B cell (primary cell): ENCODE results near the gene TNNT1. TPM values are rescaled to one million over a fixed set of nuclear protein-coding genes. Genes with fewer than 3 reads are reported as not detected.

Experiments
- ATAC-seq: fragments of 200-7000 bp; cut with Tn5 transposase; one replicate; pipeline ENCODE4 v1.10.0; 2021; ENCODE audit warnings: low read depth, mild to moderate bottlenecking, moderate number of reproducible peaks, moderate library complexity
- CTCF ChIA-PET: fragments of 350-600 bp; sonication (Branson Sonifier 250); formaldehyde crosslinking; loops from one replicate; lab custom pipeline; 2021; ENCODE audit warnings: antibody characterized with exemption, inconsistent platforms; lab: Charles Lee
- POLR2A ChIA-PET: fragments of 350-600 bp; sonication (Branson Sonifier 250); formaldehyde crosslinking; loops from one replicate; lab custom pipeline; 2021; ENCODE audit warnings: antibody characterized with exemption; lab: Charles Lee
- DNase-seq: peaks from one replicate; pipeline ENCODE4 v3.0.0; 2013
- H2AFZ ChIP-seq: 2 replicates; pipeline ENCODE4 v1.6.1; 2012; ENCODE audit warnings: mild to moderate bottlenecking, low read depth, low read length; ENCODE audit not compliant: insufficient read depth, poor library complexity, severe bottlenecking
- H3K27ac ChIP-seq, 2 donors: 1 replicate in 1 of 2; 2 replicates in 1 of 2; pipeline ENCODE4 v1.5.1; 2012 to 2013; ENCODE audit warnings: low read length in 2 of 2, mild to moderate bottlenecking in 2 of 2, moderate library complexity in 1 of 2
- H3K27me3 ChIP-seq, 4 experiments: fragments of 200-600 bp in 1 of 4; sonication (generic) in 1 of 4; replicated peaks in 1 of 4; 1 replicate in 2 of 4; 2 replicates in 2 of 4; pipeline versions ENCODE4 v1.6.1 to v1.7.0; 2013 to 2016; ENCODE audit warnings: low read length in 3 of 4, mild to moderate bottlenecking in 2 of 4, mixed read lengths in 1 of 4, moderate library complexity in 1 of 4; ENCODE audit not compliant: insufficient read depth in 4 of 4, control insufficient read depth in 3 of 4; ENCODE audit errors: control extremely low read depth in 1 of 4
- H3K36me3 ChIP-seq, 2 experiments: replicated peaks in 1 of 2; 1 replicate in 1 of 2; 2 replicates in 1 of 2; pipeline versions ENCODE4 v1.6.1 to v1.7.1; 2013; ENCODE audit warnings: low read length in 1 of 2; ENCODE audit not compliant: insufficient read depth in 2 of 2, control insufficient read depth in 1 of 2; ENCODE audit errors: control extremely low read depth in 1 of 2, extremely low read depth in 1 of 2
- H3K4me1 ChIP-seq, 2 donors: fragments of 200-600 bp in 1 of 2; sonication (generic) in 1 of 2; 1 replicate in 1 of 2; 2 replicates in 1 of 2; pipeline versions ENCODE4 v1.5.1 to v1.6.1; 2013 to 2017; ENCODE audit warnings: low read length in 2 of 2; ENCODE audit not compliant: control insufficient read depth in 2 of 2, insufficient read depth in 2 of 2
- H3K4me2 ChIP-seq: replicated peaks from 2 replicates; pipeline ENCODE3; 2012; ENCODE audit warnings: mild to moderate bottlenecking, low read depth, low read length; ENCODE audit not compliant: poor library complexity, severe bottlenecking
- H3K4me3 ChIP-seq, 5 experiments: fragments of 200-600 bp in 1 of 5; sonication (generic) in 1 of 5; 1 replicate in 3 of 5; 2 replicates in 2 of 5; pipeline versions ENCODE4 v1.5.1 to v1.7.0; 2011 to 2016; ENCODE audit warnings: low read length in 4 of 5, mild to moderate bottlenecking in 4 of 5, low read depth in 2 of 5, control low read depth in 1 of 5, moderate library complexity in 1 of 5; ENCODE audit not compliant: insufficient read depth in 1 of 5; ENCODE audit errors: control extremely low read depth in 1 of 5, extremely low read depth in 1 of 5
- H3K79me2 ChIP-seq: fragments of 200-600 bp; sonication (generic); one replicate; pipeline ENCODE4 v1.6.0; 2016; ENCODE audit warnings: low read length; ENCODE audit not compliant: control insufficient read depth, insufficient read depth
- H3K9ac ChIP-seq: fragments of 200-600 bp; sonication (generic); 2 replicates; pipeline ENCODE4 v1.6.1; 2017; ENCODE audit warnings: mild to moderate bottlenecking, low read length, moderate library complexity
- H3K9me3 ChIP-seq, 3 donors: one replicate each; pipeline versions ENCODE4 v1.6.1 to v1.7.1; 2013; ENCODE audit warnings: low read length in 2 of 3; ENCODE audit not compliant: control insufficient read depth in 2 of 3, insufficient read depth in 1 of 3; ENCODE audit errors: control extremely low read depth in 1 of 3
- H4K20me1 ChIP-seq: 2 replicates; pipeline ENCODE4 v1.6.0; 2012; ENCODE audit warnings: mild to moderate bottlenecking, low read length; ENCODE audit not compliant: insufficient read depth, control insufficient read depth, poor library complexity, severe bottlenecking
- H3K27ac Mint-ChIP-seq: one replicate; pipeline ENCODE4 v1.8.0; 2021; ENCODE audit warnings: mixed read lengths
- H3K27me3 Mint-ChIP-seq: one replicate; pipeline ENCODE4 v1.8.0; 2021; ENCODE audit warnings: mixed read lengths
- H3K4me1 Mint-ChIP-seq: one replicate; pipeline ENCODE4 v1.8.0; 2021; ENCODE audit warnings: mixed read lengths
- H3K4me3 Mint-ChIP-seq: one replicate; pipeline ENCODE4 v1.8.0; 2021; ENCODE audit warnings: mixed read lengths
- H3K9me3 Mint-ChIP-seq: one replicate; pipeline ENCODE4 v1.8.0; 2022; ENCODE audit warnings: mixed read lengths; ENCODE audit not compliant: insufficient read depth
- CTCF ChIP-seq: fragments of 200-600 bp; IDR thresholded peaks from one replicate; pipeline ENCODE4 v1.8.0; 2022; ENCODE audit warnings: antibody characterized with exemption, mild to moderate bottlenecking
- EZH2 ChIP-seq: IDR thresholded peaks from 2 replicates; pipeline ENCODE4 v1.6.1; 2012; ENCODE audit warnings: borderline replicate concordance, low read depth, mild to moderate bottlenecking, moderate library complexity, low read length; ENCODE audit not compliant: insufficient read depth, poor library complexity, severe bottlenecking
- WGBS: methylation state at CpG from one replicate; pipeline ENCODE4 v1.1.5; 2013; ENCODE audit warnings: missing lambda C conversion rate; ENCODE audit not compliant: insufficient coverage; 5-methylcytosine and 5-hydroxymethylcytosine counted together
- intact Hi-C: fragments of 100-400 bp; cut with micrococcal nuclease; formaldehyde crosslinking; loops from one replicate; pipeline ENCODE4 v1.10.0; 2022
- polyA plus RNA-seq: library from polyadenylated mRNA; depleted of rRNA; stranded (reverse); fragments of >200 nt; gene quantifications from 2 replicates; pipeline ENCODE4 v1.2.3, GENCODE V29; 2012
- total RNA-seq, 2 donors: library from RNA; stranded (reverse); fragments of 120-200 nt in 1 of 2; gene quantifications; 1 replicate in 1 of 2; 2 replicates in 1 of 2; pipeline versions ENCODE4 v1.2.3 to v1.2.4, GENCODE V29; 2013 to 2022

TNNT1 gene
- total and polyA plus RNA-seq, 2 donors (not counting 1 experiment from before 2014, with no cell fraction given), result not detected

- no peak for TF ChIP-seq CTCF
- no peak for TF ChIP-seq EZH2
- intact Hi-C loops, result loop anchor here (10.0 kb wide), 3 partner anchors 109 to 999 kb away; partner anchors contain the start of genes PRPF31 and TFPT
- Histone ChIP-seq H3K36me3 (peaks cover 0 to 22% of the 10 kb centered on the region in 2 experiments), H3K9me3 (no peaks in the 10 kb centered on the region), H3K79me2 (peaks cover 46% of the 10 kb centered on the region), H3K27ac (peak overlapping the region in 1 of 2 donors; percentile 39), H4K20me1 (peaks cover 67% of the 10 kb centered on the region), H3K4me1 (peaks cover 12 to 43% of the 10 kb centered on the region in 2 donors), H3K4me3 (no peak overlapping the region), H3K9ac (no peak overlapping the region), H2AFZ (no peak overlapping the region), H3K27me3 (no peaks in the 10 kb centered on the region), H3K4me2 (peak overlapping the region; percentile 12)
- POLR2A ChIA-PET, result interaction anchor here (0.5 to 0.6 kb wide), 2 partner anchors 10 to 56 kb away, joined by 4 to 7 read pairs; no protein-coding TSS in a partner anchor
- Mint-ChIP-seq H3K4me1 (peaks cover 44% of the 10 kb centered on the region), H3K27me3 (no peaks in the 10 kb centered on the region), H3K4me3 (peak overlapping the region; percentile 10), H3K27ac (peak overlapping the region; percentile 53), H3K9me3 (no peaks in the 10 kb centered on the region)
- CTCF ChIA-PET, result no interaction called here
- no peak for DNase-seq
- 75% methylated on average over 10 of the region's 12 CpGs for WGBS
- no peak for ATAC-seq
Observed at GRCh38 chr19:55113570-55114039, 35.4 kb downstream of the TNNT1 start.

DNA sequence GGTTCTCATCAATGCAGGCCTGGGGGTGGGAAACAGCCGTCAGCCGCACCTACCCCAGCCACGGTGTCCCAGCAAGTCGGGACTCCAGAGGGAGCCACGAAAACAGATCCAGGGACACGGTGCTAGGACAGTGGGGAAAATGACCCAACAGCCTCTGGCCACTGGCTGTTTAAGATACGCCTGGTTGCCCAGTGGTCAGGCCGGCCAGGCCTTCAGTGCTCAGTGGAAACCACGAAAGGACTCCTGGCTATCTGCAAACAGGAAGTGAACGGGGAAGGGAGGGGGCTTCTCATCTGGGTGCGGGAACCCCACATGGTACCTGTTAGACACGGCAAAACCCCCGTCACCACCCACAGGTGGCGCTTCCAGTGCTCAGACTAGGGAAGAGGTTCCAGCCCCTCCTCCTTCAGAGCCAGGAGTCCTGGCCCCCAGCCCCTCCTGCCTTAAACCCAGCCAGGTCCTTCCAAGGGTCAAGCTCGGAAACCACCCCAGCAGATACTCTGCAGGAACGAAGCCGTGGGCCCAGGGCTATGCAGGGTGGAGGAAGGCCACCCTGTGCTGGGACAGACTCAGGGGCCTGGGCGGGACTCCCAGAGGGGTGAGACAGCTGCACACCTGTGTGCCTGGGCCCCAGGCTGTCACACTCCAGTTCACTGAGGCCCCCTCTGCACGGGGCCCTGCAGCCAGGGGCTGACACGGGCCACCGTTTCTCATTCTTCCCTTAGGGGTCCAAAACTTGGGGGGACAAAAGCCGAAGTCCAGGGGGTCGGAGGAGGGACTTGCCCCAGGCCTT, 36.0 kb downstream of the TNNT1 start:
- Histone ChIP-seq H3K36me3 (peaks cover 0 to 22% of the 10 kb centered on the region in 2 experiments), H3K4me1 (peaks cover 6 to 37% of the 10 kb centered on the region in 2 donors), H3K9me3 (no peaks in the 10 kb centered on the region), H3K79me2 (peaks cover 46% of the 10 kb centered on the region), H3K27me3 (no peaks in the 10 kb centered on the region), H4K20me1 (peaks cover 71% of the 10 kb centered on the region), H3K9ac (no peak overlapping the region), H3K27ac (peak overlapping the region in 1 of 2 donors; percentile 39), H3K4me2 (peak overlapping the region; percentile 12), H3K4me3 (no peak overlapping the region), H2AFZ (no peak overlapping the region)
- TF ChIP-seq CTCF, result peak; percentile 13
- no peak for TF ChIP-seq EZH2
- ChIA-PET POLR2A (interaction anchor here (0.5 to 0.6 kb wide), 2 partner anchors 9 to 55 kb away, joined by 4 to 7 read pairs; no protein-coding TSS in a partner anchor), CTCF (no interaction called here)
- intact Hi-C loops, result loop anchor here (10.0 kb wide), 3 partner anchors 108 to 998 kb away; partner anchors contain the start of genes PRPF31 and TFPT
- Mint-ChIP-seq H3K27me3 (no peaks in the 10 kb centered on the region), H3K4me3 (no peak overlapping the region), H3K27ac (peak overlapping the region; percentile 32), H3K4me1 (peaks cover 39% of the 10 kb centered on the region), H3K9me3 (no peaks in the 10 kb centered on the region)
- ATAC-seq, result no peak
- WGBS, result 80% methylated on average over 19 of the region's 23 CpGs
- DNase-seq, result peak; percentile 42
